Panc1 (cell line): Measurements from ENCODE around the gene UNC93A. TPM values are rescaled to one million over a fixed set of nuclear protein-coding genes. Genes with fewer than 3 reads are reported as not detected.

Experiments used
- ATAC-seq: fragments of 200-7000 bp; cut with Tn5 transposase; 2 replicates; pipeline ENCODE4 v1.9.1; 2020; ENCODE audit warnings: mild to moderate bottlenecking, moderate library complexity
- BruUV-seq: library from RNA; stranded (reverse); fragments of 400-500 nt; replicated peaks from 2 replicates; lab custom pipeline; 2021; lab: Mats Ljungman, UMichigan
- CTCF ChIA-PET: fragments of 300-600 bp; sonication (Branson Sonifier 250); formaldehyde crosslinking; loops from one replicate; lab custom pipeline; 2022; ENCODE audit warnings: antibody characterized with exemption; lab: Charles Lee
- POLR2A ChIA-PET: fragments of 300-600 bp; sonication (Branson Sonifier 250); formaldehyde crosslinking; loops from one replicate; lab custom pipeline; 2022; ENCODE audit warnings: antibody characterized with exemption; lab: Charles Lee
- DNase-seq: peaks from one replicate; pipeline ENCODE4 v3.0.0-alpha.2; 2010; ENCODE audit warnings: low read depth, low spot score
- H3K27ac ChIP-seq: 2 replicates; pipeline ENCODE4 v1.5.1; 2011; ENCODE audit warnings: mild to moderate bottlenecking, low read length, inconsistent platforms
- H3K27me3 ChIP-seq: fragments of 200-500 bp; sonication (Bioruptor generic); 2 replicates; pipeline ENCODE4 v1.6.0; 2014; ENCODE audit warnings: low read length, inconsistent platforms; ENCODE audit not compliant: control insufficient read depth, insufficient read depth
- H3K36me3 ChIP-seq: fragments of 200-500 bp; sonication (Bioruptor generic); 2 replicates; pipeline ENCODE4 v1.5.1; 2014; ENCODE audit warnings: inconsistent platforms, mild to moderate bottlenecking, low read length, moderate library complexity; ENCODE audit not compliant: control insufficient read depth, insufficient read depth
- H3K4me1 ChIP-seq: 2 replicates; pipeline ENCODE4 v1.5.1; 2011; ENCODE audit warnings: inconsistent platforms, mild to moderate bottlenecking, low read length, moderate library complexity; ENCODE audit not compliant: control insufficient read depth, insufficient read depth
- H3K4me3 ChIP-seq, 2 experiments: 2 replicates each; pipeline ENCODE4 v1.5.1; 2011 to 2012; ENCODE audit warnings: low read depth in 2 of 2, low read length in 2 of 2, mild to moderate bottlenecking in 2 of 2, inconsistent platforms in 1 of 2, moderate library complexity in 1 of 2
- H3K9me3 ChIP-seq: fragments of 200-500 bp; sonication (Bioruptor generic); 2 replicates; pipeline ENCODE4 v1.5.1; 2014; ENCODE audit warnings: low read depth, mild to moderate bottlenecking, inconsistent platforms, low read length, moderate library complexity; ENCODE audit not compliant: control insufficient read depth, insufficient read depth
- POLR2AphosphoS5 ChIP-seq: IDR thresholded peaks from 2 replicates; pipeline ENCODE4 v1.6.1; 2012; ENCODE audit warnings: mild to moderate bottlenecking, low read depth, low read length, moderate library complexity
- SIN3A ChIP-seq: IDR thresholded peaks from 2 replicates; pipeline ENCODE4 v1.6.1; 2012; ENCODE audit warnings: low read depth, mild to moderate bottlenecking, low read length, moderate library complexity, borderline replicate concordance; ENCODE audit not compliant: insufficient read depth
- TCF7L2 ChIP-seq: IDR thresholded peaks from 2 replicates; pipeline ENCODE4 v1.6.1; 2011; ENCODE audit warnings: mild to moderate bottlenecking, low read depth, low read length, inconsistent platforms
- in situ Hi-C: cut with HindIII; loops from 2 replicates; pipeline ENCODE4 v1.10.0; 2016; ENCODE audit warnings: low sequenced_read_pairs, low pct_unique_long_range_greater_than_20kb
- intact Hi-C: fragments of 100-400 bp; cut with micrococcal nuclease; formaldehyde crosslinking; loops from one replicate; pipeline ENCODE4 v1.10.0; 2022; ENCODE audit not compliant: unreplicated experiment
- total RNA-seq: library from RNA; stranded (reverse); gene quantifications from one replicate; pipeline ENCODE4 v1.2.1, GENCODE V29; 2021; ENCODE audit not compliant: unreplicated experiment
- TF ChIP-seq, protein P1 (sequence below): fragments of 450-650 bp; IDR thresholded peaks from 2 replicates; pipeline ENCODE4 v1.5.1; 2017; ENCODE audit warnings: mild to moderate bottlenecking
- TF ChIP-seq, protein P2 (sequence below), 2 experiments: IDR thresholded peaks; 2 replicates each; pipeline ENCODE4 v1.6.1; 2011 to 2012; ENCODE audit warnings: low read depth in 2 of 2, control low read depth in 1 of 2, low read length in 1 of 2, mild to moderate bottlenecking in 1 of 2, moderate library complexity in 1 of 2; ENCODE audit not compliant: insufficient read depth in 1 of 2

UNC93A gene
- total RNA-seq, 1 experiment from 2014 or later = not detected

DNA sequence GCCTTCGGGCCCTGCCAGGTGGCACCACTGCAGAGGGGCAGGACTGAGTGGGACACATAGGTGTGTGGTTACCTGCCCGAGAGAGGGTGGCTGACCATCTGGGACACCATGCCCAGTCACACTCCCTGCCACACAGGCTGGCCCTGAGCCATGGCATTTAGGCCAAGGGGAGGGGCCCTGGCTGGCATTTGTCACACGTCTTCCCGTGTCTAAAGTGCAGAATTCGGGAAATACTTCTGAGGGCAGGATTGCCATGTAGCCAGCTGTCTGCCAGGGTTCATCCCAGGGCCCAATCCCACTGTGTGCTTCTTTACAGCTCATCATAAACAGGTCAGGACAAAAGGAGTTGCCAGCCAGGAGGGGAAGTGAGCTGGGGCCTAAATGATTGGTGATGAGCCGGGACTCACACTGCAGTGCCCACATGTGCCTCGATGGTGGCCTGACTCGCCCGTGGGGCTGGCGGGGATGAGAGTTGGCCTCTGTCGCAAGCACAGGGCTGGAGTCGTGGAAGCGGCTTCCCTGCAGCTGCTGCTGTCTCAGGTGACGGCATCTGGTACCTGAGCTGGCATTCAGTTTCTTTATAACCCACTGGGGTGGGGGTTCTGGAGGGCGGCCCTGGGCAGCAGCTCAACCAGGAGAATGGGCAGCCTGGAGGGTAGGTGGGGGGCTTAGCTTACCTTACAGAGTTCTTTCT is 5.9 kb upstream of the UNC93A start:
- H3K36me3 ChIP-seq = no peaks in the 10 kb centered on the region
- H3K27ac ChIP-seq = no peak overlapping the region
- no peaks in the 10 kb centered on the region; the same call in none of the 2 replicates for H3K27me3 ChIP-seq
- ChIA-PET POLR2A (no interaction called here), CTCF (no interaction called here)
- ATAC-seq = no peak
- no peak for DNase-seq
- TF ChIP-seq, protein P1, sequence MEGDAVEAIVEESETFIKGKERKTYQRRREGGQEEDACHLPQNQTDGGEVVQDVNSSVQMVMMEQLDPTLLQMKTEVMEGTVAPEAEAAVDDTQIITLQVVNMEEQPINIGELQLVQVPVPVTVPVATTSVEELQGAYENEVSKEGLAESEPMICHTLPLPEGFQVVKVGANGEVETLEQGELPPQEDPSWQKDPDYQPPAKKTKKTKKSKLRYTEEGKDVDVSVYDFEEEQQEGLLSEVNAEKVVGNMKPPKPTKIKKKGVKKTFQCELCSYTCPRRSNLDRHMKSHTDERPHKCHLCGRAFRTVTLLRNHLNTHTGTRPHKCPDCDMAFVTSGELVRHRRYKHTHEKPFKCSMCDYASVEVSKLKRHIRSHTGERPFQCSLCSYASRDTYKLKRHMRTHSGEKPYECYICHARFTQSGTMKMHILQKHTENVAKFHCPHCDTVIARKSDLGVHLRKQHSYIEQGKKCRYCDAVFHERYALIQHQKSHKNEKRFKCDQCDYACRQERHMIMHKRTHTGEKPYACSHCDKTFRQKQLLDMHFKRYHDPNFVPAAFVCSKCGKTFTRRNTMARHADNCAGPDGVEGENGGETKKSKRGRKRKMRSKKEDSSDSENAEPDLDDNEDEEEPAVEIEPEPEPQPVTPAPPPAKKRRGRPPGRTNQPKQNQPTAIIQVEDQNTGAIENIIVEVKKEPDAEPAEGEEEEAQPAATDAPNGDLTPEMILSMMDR = no peak
- H3K4me3 ChIP-seq = no peak overlapping the region
- H3K9me3 ChIP-seq = no peaks in the 10 kb centered on the region
- H3K4me1 ChIP-seq = no peaks in the 10 kb centered on the region
- intact Hi-C loops (loop anchor here (10.0 kb wide), 1 partner anchor 90 kb away; no protein-coding TSS in a partner anchor), in situ Hi-C loops (no loop called here)
- no TSS peak for BruUV-seq

DNA sequence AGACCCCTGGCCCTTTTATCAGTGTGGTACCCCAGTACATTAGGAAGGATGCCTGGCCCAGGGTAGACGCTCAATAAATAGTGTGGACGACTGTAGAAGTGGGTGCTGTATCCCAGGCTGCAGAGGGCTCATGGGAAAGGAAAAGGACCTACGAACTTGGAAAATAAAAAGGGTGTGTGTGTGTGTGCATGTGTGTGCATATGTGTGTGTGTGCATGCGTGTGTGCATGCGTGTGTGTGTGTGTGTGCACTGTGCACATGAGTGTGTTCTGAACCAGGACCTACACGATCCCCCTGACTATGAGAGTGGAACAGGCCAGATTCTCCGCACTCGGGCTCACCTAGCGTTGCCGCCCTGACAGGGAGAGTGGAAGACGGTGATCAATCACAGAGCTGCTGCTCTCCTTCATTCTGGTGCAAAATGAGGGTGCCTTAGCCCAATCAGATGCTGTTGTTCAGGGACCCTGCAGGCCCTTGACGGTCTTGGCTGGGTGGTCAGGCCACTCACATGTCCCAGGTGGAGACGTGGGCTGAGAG is 3.5 kb upstream of the UNC93A start:
- Histone ChIP-seq H3K27ac (no peak overlapping the region), H3K36me3 (no peaks in the 10 kb centered on the region), H3K4me3 (no peak overlapping the region), H3K27me3 (peaks cover 4% of the 10 kb centered on the region), H3K9me3 (no peaks in the 10 kb centered on the region), H3K4me1 (no peaks in the 10 kb centered on the region)
- TF ChIP-seq SIN3A (no peak), TCF7L2 (no peak), POLR2AphosphoS5 (no peak)
- TF ChIP-seq, protein P2, sequence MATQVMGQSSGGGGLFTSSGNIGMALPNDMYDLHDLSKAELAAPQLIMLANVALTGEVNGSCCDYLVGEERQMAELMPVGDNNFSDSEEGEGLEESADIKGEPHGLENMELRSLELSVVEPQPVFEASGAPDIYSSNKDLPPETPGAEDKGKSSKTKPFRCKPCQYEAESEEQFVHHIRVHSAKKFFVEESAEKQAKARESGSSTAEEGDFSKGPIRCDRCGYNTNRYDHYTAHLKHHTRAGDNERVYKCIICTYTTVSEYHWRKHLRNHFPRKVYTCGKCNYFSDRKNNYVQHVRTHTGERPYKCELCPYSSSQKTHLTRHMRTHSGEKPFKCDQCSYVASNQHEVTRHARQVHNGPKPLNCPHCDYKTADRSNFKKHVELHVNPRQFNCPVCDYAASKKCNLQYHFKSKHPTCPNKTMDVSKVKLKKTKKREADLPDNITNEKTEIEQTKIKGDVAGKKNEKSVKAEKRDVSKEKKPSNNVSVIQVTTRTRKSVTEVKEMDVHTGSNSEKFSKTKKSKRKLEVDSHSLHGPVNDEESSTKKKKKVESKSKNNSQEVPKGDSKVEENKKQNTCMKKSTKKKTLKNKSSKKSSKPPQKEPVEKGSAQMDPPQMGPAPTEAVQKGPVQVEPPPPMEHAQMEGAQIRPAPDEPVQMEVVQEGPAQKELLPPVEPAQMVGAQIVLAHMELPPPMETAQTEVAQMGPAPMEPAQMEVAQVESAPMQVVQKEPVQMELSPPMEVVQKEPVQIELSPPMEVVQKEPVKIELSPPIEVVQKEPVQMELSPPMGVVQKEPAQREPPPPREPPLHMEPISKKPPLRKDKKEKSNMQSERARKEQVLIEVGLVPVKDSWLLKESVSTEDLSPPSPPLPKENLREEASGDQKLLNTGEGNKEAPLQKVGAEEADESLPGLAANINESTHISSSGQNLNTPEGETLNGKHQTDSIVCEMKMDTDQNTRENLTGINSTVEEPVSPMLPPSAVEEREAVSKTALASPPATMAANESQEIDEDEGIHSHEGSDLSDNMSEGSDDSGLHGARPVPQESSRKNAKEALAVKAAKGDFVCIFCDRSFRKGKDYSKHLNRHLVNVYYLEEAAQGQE (IDR thresholded peaks at IDR 0.05; ENCODE audit: insufficient read depth in 1 of 2, low read depth in 2 of 2, low read length in 1 of 2) = no peak
- TF ChIP-seq, protein P1 = no peak
- DNase-seq (no peak), ATAC-seq (no peak)
- intact Hi-C loops = loop anchor here (10.0 kb wide), 1 partner anchor 93 kb away; no protein-coding TSS in a partner anchor
- BruUV-seq = no TSS peak
- ChIA-PET CTCF (interaction anchor here (1.7 kb wide), 1 partner anchor 68 kb away, joined by 7 read pairs; no protein-coding TSS in a partner anchor), POLR2A (interaction anchor here (0.7 kb wide), 1 partner anchor 57 kb away, joined by 4 read pairs; no protein-coding TSS in a partner anchor)
- in situ Hi-C loops = no loop called here
